OCI-LY3 (cell line): ENCODE results near the gene MACROD2.

Source experiments
- EZH2phosphoT487 ChIP-seq: fragments of 200-600 bp; shearing (Covaris generic); IDR thresholded peaks from 2 replicates; pipeline ENCODE4 v1.6.1; 2018; ENCODE audit warnings: antibody characterized with exemption, mixed run types, low read depth
- TF ChIP-seq, protein P1 (sequence below): fragments of 200-600, 300-600 bp; sonication (generic); IDR thresholded peaks from 2 replicates; pipeline ENCODE4 v1.5.1; 2014; ENCODE audit warnings: antibody characterized with exemption, low read length, low read depth

DNA sequence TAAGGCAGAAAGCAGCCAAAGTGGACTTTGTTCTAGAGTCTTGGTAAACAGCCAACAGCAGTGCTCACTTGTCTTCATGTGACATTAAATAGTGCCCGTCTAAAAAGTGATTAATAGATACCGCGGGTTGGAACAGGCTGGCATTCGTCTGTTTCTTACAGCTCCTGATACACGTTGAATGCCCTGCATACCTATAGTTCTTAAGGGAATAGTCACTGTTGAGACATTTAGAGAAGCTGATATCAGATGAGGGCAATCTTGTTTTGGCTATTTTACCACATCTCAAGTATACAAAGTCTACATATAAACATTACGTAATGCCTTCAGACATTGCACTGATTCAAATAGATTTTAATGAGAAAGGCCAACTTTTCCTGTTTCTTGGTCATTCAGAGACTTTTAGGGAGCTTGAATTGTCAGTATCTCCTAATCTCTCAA lies 717.0 kb downstream of the MACROD2 start:
- TF ChIP-seq, protein P1, sequence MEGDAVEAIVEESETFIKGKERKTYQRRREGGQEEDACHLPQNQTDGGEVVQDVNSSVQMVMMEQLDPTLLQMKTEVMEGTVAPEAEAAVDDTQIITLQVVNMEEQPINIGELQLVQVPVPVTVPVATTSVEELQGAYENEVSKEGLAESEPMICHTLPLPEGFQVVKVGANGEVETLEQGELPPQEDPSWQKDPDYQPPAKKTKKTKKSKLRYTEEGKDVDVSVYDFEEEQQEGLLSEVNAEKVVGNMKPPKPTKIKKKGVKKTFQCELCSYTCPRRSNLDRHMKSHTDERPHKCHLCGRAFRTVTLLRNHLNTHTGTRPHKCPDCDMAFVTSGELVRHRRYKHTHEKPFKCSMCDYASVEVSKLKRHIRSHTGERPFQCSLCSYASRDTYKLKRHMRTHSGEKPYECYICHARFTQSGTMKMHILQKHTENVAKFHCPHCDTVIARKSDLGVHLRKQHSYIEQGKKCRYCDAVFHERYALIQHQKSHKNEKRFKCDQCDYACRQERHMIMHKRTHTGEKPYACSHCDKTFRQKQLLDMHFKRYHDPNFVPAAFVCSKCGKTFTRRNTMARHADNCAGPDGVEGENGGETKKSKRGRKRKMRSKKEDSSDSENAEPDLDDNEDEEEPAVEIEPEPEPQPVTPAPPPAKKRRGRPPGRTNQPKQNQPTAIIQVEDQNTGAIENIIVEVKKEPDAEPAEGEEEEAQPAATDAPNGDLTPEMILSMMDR: no peak
- no peak for TF ChIP-seq EZH2phosphoT487
